ENCODE data around the gene PIP4K2C.

DNA sequence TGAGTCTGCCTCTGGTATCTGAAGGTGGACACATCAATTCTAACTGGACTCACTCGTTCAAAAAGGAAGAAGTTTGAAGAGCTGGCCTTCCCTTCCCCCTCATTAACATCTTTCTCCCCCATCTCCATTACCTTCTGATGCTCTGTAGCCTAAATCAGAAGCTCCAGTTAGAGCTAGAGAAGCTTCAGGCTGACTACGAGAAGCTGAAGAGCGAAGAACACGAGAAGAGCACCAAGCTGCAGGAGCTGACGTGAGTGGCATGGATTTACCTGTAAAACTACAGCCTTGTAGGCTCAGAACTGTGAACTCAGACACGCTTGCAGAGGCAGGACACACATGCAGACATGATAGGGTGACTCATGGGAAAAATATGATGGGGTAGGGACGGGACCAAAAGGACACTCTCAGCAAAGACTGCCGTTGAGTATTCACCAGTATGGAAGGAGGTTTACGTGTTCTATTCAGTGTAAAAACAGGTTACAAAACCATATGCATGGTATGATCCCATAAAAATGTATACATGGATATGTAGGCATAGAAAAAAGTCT is 14.3 kb upstream of the PIP4K2C start:
- TF ChIP-seq, protein P1, sequence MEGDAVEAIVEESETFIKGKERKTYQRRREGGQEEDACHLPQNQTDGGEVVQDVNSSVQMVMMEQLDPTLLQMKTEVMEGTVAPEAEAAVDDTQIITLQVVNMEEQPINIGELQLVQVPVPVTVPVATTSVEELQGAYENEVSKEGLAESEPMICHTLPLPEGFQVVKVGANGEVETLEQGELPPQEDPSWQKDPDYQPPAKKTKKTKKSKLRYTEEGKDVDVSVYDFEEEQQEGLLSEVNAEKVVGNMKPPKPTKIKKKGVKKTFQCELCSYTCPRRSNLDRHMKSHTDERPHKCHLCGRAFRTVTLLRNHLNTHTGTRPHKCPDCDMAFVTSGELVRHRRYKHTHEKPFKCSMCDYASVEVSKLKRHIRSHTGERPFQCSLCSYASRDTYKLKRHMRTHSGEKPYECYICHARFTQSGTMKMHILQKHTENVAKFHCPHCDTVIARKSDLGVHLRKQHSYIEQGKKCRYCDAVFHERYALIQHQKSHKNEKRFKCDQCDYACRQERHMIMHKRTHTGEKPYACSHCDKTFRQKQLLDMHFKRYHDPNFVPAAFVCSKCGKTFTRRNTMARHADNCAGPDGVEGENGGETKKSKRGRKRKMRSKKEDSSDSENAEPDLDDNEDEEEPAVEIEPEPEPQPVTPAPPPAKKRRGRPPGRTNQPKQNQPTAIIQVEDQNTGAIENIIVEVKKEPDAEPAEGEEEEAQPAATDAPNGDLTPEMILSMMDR (conservative IDR thresholded peaks at IDR 0.05 in 1 of 2, IDR thresholded peaks at IDR 0.05 in 1 of 2; ENCODE audit: low read depth in 1 of 2, low read length in 2 of 2): no peak
- TF ChIP-seq EZH2 (IDR thresholded peaks at IDR 0.05; ENCODE audit: low read length, missing control alignments): no peak
